Activated CD4-positive, CD25-positive, alpha-beta regulatory T cell treated with anti-CD3 and anti-CD28 coated beads, Interleukin-2, amount 50 U/mL, for 16 hours (primary cell): ENCODE measurements around the gene MTRFR.

Experiments used
- DNase-seq: peaks from one replicate; pipeline ENCODE4 v3.0.0-alpha.2; 2020; ENCODE audit warnings: low read depth, low spot score

MTRFR gene

DNA sequence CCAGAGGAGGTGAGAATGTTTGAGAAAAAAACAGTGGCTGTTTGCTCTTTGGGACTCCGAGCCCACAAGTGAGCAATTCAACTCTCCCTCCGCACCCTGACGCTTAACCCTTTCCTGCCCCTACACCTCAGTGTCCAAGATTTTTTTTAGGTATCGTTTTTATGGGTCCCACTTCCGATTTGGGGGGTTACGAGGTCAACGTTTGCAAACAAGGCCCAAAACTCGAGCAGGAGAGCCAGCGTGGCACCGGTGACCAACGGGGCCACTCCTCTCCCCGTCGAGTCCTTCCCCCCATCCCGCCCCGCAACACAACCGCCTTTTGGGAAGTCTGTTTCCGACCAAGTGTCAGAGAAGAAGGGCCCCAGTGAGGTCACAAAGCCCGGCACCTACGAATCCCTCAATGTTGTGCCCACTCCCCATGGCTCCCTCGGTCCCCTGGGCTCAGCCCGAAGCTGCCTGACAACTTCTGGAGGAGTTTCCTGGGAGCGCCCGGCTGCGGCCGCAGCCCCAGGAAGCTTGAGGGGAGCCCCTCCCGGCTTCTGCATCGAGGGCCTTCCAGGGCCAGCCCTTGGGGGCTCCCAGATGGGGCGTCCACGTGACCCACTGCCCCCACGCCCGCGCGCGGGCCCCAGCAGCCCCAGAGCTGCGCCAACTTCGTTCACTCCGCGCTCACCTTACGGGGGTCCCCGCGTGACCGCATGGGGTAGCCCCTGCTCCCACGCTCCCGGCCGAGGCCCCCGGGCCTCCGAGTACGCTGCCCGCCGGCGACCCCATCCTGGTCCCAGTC, 37.2 kb downstream of the MTRFR start:
- DNase-seq, result no peak

DNA sequence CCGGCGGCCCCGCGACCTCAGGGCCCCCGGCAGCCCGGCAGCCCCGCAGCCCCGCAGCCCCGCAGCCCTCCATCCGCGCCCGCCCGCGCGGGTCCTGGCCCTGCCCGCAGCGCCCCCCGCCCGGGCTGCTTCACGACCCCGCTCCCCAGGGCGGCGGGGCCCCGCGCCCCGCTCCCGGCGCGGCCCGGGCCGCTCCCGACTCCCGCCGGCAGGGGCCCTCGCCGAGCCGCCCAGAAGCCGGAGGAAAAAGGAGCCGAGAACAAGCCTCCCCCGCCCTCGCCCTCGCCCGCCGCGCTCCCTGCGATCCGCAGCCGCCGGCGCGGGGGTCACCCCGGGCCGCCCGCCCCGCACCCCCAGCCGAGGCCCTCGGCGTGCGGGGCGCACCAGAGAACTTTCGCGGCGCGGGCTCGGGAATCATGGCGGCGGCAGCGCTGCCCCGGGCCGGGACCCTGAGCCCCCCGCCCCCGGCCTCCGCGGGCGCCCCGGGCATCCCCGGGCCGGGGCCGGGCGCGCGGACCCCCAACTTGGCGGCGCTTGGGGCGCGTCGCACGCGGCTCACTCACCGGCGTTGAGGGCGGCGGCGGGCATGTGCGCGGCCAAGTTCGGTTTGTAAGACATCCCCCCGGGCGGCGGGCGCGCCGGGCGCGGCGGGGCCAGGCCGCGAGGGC, 37.9 kb downstream of the MTRFR start:
- DNase-seq, result peak; percentile 36

GRCh38 chr12:123273166-123273565, 39.9 kb downstream of the MTRFR start:
- no peak for DNase-seq

GRCh38 chr12:123278101-123278627, 44.9 kb downstream of the MTRFR start:
- DNase-seq, result no peak

DNA sequence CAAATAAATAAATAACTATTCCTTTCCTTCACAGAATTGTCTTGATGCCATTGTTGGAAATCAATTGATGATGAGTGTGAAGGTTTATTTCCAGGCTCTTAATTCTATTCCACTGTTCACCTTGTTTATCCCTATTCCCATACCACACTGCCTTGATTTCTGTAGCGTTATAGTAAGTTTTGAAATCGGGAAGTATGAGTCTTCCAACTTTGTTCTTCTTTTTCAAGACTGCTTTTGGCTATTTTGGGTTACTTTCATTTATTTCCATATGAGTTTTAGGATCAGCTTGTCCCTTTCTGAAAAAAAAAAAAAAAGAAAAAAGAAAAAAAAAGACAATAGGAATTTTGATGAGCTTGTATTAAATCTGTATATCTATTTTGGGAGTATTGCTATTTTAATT, 47.7 kb downstream of the MTRFR start:
- no peak for DNase-seq

- no peak for DNase-seq
Measured at GRCh38 chr12:123282111-123282510, 48.9 kb downstream of the MTRFR start.

GRCh38 chr12:123283461-123283860, 50.2 kb downstream of the MTRFR start:
- no peak for DNase-seq

DNA sequence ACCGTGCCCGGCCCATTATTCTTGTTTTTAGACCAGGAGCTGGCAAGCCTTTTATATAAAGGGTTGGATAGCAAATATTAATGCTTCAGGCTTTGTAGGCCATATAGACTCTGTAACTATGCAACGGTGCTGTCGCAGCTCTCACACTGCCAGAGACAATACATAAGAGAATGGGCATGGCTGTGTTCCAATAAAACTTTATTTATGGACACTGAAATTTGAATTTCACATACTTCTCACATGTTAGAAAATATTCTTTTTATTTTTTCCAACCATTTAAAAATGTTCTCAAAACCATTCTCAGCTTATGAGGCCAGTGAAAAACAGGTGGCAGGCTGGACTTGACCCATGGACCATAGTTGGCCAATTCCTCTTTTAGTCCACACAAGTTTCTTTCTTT, 51.4 kb downstream of the MTRFR start:
- DNase-seq, result no peak

- DNase-seq, result no peak
Measured at GRCh38 chr12:123286652-123287373, 53.6 kb downstream of the MTRFR start.

GRCh38 chr12:123288751-123289346, 55.6 kb downstream of the MTRFR start:
- DNase-seq, result no peak

DNA sequence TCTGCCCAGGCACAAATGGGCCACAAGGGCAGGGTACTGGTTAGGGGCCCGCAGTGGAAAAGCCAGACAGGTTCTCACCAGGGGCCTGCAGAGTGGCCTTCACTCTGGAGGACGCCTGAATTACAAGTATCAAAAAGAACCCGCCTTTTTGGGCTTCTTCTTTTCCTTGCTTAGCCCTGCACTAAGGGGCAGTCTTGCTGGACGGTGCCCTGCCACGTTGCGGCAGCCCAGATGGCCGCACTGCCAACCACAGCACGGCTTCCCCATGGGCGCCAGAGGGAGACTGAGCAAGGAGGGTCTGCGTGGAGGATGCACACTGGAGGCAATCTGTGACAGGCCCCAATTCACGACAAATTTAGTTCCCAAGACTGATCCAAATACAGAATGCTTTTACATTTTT, 56.7 kb downstream of the MTRFR start:
- no peak for DNase-seq

DNA sequence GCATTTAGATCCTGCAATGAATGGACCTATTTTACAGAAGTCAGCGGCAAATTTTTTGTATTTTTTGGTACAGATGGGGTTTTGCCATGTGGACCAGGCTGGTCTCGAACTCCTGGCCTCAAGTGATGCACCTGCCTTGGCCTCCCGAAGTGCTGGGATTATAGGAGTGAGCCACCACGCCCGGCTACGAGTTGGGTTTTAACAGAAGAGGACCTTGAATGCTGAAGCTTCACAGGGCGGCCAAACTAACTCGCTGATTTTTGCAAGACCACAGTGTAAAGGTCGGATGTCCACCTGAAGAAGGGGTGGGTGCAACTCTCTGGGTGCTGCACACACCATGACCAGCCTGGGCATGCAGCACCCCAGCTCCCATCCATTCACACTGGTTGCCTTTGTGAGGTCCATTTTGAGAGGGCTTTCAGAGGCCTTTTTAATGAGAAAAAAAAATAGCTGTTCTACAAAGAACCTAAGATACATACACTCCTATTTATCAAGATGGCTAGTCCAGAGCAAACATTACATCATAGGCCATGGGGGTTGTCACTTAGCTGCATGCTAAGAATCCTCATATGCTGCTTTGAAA, 60.0 kb downstream of the MTRFR start:
- DNase-seq, result no peak

DNA sequence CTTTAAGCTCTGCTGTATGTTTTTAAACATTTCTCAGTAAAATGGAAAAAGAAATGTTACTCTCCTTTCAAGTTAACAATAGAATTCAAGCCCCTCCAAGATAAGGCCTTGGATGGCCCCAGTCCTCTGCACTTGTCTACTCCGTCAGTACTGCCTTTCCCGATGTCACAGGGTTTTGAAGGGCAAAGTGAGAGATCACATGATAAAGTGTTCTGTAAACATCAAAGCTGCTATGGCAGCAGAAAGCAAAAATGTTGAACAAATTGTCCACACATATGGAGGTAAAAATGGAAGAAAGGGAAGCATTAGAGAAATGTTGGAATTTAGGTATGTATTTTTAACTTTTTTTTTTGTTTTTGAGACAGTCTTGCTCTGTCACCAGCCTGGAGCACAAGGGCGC, 71.9 kb downstream of the MTRFR start:
- DNase-seq, result no peak

DNA sequence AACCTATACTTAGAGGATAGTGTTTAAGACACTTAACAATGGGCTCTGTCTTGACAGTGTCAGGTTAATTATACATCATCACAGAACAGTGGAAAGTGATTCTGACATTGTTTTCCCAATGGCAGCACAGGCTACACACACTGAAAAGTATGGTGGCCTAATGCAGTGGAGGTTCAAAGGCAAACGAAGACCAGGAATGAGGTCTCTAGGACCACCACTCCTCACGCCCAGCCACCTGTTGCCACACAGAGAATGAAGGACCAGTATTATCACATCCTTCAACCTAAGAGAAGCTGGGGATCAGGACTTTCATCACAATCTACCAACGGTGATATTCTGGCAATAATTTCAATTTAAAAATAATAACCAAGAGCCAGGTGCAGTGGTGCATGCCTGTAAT, 73.0 kb downstream of the MTRFR start:
- DNase-seq, result no peak
